HG03066 (cell line): ENCODE data around the gene TMEM252.

Source experiments
- ATAC-seq: cut with Tn5 transposase; IDR thresholded peaks from one replicate; pipeline ENCODE4 v1.9.1; 2021; ENCODE audit warnings: low read depth; ENCODE audit not compliant: unreplicated experiment

TMEM252 gene

DNA sequence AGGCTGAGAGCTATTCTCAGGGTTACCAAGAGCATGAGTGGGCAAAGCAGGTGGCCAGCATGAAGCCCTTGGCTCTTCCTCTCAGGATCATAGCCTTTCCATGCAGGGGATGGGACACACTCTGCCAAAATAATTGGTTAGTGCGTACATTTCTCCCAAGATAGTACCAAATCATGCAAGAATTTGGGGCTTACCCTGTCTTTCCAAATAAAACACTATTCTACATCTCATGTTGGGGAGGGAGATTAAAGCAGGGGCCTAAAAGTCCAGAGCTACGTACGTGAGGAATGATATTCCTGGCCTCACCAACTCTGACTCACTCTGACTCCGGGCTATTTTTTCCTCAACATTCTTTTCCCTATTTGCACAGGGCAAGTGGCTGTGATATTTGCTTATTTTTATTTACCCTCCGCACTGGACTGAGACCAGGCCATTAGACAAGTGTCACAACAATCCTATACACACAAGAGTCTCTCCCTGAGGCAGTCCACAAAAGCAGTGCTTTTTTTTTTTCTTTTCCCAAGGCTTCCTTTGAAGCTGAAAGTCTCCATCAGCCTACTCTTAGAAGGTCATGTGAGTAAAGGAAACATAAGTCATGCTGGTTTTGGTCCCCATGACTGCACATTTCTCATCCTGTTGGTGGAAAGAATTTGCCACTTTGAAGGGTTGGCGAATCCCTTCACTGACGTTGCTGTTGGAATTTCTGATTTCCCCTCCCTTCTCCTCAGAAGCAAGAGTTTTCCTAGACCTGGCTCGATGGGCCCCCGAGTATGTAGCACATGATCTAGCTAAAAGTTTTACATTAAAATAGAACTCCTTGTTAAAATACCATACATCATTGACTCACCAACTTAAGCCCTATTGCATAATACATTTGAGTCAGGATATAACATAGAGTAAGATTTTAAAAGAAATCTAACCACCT lies 40.0 kb downstream of the TMEM252 start:
- no peak for ATAC-seq

DNA sequence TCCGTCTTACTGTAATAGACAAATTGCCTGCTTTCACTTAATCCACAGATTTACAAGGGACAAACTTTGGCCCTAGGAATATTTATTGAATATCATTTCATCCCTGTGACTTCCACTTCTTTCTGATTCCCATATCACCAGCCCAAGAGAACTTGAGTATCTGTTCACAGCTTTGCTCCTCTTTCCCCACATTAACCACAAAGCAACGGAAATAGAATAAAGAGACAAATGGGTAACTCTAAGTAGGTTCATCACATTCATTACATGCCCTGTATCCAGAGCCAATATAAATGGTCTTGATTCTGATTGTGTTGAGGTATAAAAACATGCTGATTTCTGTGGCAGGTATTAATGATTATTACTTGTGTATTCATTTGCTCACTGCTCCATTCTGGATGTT lies 41.9 kb downstream of the TMEM252 start:
- ATAC-seq, result no peak

DNA sequence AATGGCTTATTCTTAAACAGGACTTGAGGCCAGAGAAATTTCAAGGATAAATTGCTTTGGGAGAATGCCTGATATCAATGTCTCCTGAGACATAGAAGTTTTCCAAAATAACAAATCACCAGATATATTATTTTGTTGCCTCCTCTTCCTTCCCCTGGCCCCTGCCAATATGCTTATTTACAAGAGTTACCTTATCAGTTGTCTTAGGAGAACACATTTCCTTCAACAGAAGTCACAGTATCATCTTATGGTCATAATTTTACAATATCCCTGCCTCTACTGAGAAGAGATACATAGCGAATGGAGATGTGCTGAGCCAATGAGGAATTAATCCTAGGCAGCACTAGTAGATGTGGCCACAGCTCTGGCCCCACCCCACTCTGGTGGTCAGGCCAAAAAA lies 43.1 kb downstream of the TMEM252 start:
- no peak for ATAC-seq

DNA sequence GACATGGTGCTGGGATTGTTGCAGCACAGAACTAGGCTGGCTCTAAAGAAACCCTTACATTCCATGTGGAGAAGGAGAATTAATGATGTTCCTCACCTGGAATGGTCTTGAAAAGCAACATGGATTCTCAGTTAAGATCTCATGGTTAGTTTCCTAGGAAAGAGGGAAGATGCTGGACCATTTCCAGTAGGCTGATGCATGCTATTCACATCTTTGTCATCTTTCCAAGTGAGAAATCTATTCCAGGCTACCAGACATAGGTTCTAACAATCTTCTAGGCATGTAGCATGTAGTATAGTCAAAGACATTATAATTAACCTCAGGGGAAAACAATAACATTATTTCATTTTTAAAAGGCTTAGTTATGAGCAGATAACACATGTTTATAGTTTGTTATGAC lies 44.3 kb downstream of the TMEM252 start:
- ATAC-seq, result no peak

DNA sequence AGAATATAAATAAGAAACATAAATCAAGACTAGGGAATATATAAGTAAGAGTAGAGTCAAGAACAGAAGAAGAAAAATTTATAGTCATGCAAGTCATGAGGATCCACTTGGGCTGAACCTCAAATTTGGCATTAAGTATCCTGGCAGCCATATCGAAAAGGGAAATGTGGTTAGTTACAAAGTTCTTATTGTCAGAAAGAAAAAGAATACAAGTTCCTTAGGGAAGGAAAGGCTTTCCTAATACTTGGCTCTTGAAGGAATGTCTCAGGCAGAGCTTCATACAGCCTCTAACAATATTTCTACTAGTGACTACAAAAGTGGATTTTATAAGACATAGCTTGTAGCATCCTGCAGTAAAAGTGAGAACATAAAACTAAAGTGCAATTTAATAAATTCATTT lies 45.4 kb downstream of the TMEM252 start:
- ATAC-seq, result no peak

DNA sequence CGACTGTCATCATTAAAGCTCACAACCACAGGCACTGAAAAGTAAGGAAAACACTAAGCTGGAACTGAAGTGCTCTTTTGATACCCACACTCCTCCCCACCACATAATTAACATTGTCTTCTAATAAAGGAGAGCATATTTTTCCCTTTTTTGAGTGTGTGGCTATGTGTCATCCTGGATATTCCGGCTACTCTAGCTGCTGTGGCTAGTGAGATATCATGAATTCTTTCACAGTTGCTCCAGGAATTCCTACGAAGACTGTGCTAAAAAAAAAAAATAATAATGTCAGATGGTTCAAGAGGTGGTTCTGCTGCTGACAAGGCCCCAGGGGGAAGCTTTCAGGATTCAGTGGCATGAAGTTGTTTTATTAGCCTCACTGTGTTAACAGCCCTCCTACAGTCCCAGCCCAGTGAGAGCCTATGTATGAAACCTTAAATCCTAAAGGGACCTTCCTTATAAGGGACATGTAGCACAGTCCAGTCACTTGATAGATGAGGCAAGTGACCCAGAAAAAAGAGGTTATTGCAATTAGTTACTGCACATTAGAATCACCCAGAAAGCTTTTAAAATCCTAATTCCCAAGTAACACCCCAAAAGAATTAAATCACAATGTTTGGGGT lies 46.6 kb downstream of the TMEM252 start:
- ATAC-seq, result no peak

DNA sequence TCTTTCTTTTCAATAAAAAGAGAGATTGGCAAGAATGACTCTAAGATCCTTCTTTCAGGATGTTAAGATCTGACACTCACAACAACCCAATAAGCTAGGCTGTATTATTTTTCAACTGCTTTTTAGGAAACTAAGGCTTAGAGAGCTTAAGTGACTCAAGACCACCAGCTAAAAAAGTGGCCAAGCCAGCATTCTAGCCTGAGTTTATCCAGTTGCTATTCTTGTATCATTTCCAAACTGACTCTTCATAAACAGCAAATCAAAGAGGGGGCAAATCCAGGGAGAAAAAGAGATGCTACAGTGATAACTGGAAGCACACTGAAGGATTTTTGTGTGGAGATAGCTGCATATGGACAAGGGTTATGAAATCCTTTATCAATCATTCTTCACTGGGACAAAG lies 47.1 kb downstream of the TMEM252 start:
- ATAC-seq, result no peak

GRCh38 chr9:68492806-68493205 lies 47.9 kb downstream of the TMEM252 start:
- no peak for ATAC-seq

DNA sequence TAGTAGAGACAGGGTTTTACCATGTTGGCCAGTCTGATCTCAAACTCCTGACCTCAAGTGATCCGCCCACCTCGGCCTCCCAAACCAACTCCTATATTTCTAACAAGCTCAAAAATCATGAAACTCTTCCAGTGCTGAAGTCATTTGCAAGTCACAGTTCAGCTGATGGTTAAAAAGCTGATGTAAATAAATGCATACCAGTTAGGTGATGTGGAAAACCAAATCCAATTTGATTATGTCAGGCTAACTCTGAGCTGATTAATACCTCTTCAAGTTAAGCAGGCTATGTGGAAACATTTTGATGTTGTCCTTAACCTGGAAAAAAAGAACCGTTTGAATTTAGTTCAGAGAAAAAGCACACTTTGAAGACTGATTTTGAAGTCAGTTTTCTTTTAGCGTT lies 51.0 kb downstream of the TMEM252 start:
- no peak for ATAC-seq

- no peak for ATAC-seq
Observed at GRCh38 chr9:68488126-68488525, 52.6 kb downstream of the TMEM252 start.
